HG02943 (cell line): ENCODE results near the gene DNASE1.

Experiments used
- ATAC-seq: cut with Tn5 transposase; IDR thresholded peaks from one replicate; pipeline ENCODE4 v1.9.1; 2021; ENCODE audit warnings: mild to moderate bottlenecking, low read depth, moderate library complexity; ENCODE audit not compliant: unreplicated experiment

Gene DNASE1

DNA sequence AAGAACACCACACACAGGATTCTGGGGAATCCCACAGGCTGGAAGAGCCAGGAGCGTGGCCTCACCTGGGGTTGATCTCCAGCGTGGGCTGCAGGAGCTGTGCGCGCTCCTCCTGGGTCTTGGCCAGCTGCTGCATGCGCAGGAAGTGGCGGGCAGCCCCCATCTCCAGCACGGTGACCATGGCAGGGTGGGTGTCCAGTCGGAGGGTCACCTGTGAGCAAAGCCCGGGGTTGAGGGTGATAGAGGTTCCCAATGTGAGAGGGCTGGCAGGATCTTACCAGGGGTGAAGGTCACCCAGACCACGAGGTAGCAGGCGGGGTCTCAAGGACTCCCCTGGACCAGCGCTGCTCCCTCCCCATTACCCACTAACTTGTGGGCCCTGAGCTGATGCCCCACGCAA, 7.4 kb downstream of the DNASE1 start:
- no peak for ATAC-seq

DNA sequence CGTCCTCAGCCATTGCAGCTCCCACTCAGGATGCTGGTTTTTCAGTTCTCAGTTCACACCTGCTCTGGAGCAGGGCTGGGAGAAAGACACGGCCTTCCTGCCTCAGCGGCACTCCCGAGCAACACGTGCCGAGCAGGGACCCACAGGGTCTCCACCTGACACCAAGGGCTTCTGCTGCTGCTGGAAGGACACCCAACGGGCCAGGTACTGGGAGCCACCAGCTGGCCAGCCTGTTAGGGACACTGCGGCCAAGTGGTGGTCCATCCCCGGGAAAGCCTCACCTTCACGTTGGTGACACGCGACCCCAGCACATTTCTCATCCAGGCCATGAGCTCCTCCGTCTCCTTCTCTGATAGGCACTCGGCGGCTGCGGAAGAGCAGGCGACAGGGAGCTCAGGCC, 8.1 kb downstream of the DNASE1 start:
- no peak for ATAC-seq

DNA sequence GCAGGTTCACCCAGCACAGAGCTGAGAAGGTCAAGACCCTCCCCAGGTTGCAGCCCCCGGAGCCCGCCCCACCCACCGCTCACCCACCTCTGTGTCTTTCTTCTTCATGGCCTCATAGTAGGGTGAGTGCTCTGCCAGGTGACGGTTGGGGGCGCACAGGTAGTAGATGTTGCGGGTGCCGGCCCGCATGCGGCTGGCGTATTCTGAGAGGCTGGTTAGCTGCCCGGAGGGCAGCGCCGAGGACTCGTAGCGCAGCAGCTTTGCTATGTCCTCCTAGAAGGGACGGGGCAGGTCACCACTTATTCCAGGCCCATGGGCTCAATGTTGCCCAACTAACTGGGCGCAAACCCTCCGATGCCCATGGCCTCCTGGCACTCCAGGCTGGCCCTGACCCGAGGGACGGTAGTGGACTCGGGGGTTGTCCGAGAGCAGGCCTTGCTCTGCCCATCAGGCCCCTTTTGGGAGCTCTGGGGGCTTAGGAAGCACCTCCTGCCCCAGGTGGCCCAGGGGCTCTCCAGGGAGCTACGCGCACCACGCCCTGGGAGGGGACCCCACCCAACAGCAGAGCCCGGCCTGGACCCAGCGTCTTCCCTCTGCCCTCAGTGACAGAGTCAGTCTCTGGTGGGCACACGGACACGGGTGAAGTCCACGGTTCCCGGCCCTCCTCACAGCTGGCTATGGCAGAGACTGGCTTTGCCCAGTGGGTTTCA, 9.9 kb downstream of the DNASE1 start:
- no peak for ATAC-seq

DNA sequence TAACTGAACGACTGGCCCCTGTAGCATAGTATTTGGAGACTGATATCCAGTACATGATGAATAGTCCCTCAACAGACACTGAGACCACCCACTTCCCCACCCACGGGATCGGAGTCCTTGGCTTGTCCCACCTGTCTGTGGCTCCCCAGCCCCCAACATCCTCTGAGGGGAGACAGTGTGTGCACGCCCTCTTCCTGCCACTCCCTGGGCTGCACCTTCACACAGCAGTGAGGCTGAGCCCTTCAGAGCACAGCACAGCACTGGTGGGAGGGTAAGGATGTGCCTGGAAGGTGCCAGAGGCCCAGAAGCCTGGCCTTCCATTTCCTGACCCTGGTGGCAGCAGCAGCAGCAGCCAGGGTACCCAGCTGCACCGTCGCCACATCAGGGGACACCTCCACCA, 11.0 kb downstream of the DNASE1 start:
- no peak for ATAC-seq

DNA sequence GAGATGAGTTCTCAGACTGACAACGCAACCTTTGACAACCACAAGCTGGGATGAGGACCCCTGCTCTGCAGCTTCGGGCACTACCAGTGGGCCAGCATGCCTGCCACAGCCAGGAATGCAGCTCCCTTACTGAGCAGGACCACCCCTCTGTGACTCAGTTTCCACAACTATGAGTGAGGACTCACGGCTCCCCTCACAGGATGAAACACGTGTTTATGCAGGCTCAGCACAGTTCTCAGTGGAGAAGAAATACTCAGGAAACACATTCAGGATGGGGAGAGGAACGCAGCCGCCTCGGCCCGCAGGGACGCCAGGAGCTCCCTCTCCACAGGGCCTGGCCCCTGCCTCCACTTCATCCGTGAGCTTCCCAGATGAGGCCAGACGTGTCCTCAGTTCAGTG, 14.1 kb downstream of the DNASE1 start:
- ATAC-seq = no peak

DNA sequence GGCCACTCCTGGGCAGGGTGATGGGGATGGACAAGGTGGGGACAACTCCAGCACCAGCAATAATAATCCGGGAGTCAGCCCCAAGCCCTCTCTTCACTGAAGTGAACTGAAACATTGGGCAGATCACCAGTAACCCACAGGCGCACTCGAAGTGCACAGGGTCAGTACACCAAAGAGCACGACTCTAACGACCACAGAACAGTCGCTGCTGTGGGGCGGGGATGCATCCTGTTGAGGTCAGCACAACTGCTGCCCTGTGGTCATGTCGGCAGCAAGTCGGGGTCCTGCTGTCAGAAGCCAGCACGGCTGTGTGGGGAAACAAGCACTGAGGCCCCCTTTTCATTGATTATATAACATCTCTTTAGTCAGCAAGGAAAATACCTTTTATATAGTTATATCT, 14.6 kb downstream of the DNASE1 start:
- no peak for ATAC-seq

DNA sequence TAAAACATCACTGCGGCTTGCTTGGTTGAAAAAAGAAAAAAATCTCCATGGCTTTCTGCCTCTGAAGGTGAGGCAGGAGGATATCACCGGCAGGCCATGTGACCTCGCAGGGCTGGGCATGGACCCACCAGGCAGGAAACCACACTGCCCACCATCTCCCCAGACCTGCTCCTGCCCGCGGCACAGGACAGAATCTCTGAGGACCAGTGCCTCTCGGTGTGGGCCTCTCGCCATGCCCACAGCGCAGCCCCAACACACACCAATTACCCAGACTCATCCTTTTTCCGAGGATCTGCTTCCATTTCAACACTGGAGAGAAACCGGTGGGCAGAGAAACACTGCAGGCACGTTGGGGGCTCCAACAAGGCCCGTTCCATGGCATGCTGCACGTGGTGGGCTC, 16.2 kb downstream of the DNASE1 start:
- ATAC-seq = no peak

DNA sequence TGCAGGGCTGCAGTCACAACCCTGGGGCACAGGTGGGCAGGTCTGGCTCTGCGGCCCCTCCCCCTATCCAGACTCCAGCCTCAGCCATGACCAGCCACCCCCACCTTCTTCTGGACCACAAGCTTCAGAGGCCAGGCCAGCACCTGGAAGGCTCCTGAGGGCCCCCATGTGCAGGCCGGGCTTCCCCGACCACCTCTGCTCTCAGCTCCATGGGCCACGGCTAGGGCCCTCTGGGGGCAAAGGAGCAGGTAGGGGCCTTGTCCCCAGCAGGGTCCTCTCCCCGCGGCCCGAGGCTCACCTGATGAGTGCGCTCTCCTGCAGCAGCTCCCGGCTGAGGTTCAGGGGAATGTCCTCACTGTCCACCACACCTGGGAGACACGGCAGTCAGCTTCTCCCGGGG, 16.9 kb downstream of the DNASE1 start:
- ATAC-seq = no peak

DNA sequence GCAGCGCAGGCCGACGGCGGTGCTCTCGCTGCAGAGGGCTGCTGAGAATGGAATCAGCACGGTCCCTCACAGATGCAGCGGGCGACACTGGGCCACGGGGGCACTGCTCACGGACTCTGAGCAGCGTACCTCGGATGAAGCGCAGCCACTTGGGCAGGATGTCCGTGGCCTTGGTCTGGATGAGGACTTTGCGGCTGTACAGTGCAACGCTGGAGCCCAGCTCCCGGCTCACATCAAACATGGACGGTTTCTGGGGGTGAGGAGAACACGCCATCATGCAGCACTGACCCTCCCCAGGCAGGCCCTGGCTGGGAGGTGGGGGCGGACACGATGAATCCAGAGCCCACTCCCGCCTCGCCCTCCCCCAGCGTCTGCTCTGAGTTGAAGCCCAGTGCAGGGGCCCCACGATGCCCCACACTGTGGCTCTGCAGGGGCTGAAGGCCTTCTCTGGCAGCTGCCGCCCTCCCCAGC, 18.1 kb downstream of the DNASE1 start:
- ATAC-seq = no peak

DNA sequence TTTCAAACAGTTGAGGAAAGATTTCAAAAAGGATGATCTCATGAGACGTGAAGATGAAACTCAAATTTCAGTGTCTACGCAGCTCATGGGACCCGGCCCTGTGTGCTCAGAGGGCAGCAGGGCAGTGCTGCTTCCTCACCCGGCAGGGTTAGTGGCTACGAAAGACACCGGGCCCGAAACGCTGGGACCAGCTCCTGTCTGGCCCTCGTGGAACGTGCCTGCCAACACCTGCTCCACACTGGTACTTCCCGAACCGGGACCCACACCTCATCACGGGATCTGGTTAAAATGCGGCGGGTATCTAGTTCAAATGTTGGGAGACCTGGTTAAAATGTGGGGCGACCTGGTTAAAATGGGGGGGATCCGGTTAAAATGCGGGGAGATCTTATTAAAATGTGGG, 18.7 kb downstream of the DNASE1 start:
- ATAC-seq = no peak

DNA sequence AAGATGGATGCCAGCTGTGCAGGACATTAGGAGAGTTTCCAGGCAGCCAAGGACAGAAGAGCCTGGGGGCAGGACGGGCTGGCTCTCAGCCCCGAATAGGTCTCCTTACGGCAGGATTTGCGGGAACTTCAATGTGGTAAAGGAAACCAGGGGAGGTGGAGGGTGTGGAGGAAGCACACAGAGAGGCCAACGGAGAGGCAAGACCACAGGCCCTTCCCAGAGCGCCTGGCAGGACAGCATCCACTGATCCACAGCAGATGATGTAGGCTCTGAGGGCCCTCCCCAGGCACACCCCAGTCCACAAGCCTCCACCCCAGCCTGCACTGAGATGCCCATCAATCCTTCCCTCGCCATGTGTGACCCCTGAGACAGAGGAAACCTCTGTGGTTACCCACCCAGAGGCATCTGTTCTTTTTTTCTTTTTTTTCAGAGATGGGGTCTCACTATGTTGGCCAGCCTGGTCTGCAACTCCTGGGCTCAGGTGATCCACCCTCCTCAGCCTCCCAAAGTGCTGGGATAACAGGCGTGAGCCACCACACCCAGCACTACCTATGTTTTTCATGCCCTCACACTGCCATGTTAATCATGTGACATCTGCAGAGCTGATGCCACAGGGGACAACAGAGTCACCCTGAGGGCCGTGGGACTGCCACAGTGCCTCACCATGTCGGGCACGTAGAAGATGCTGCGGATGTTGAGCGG, 19.3 kb downstream of the DNASE1 start:
- ATAC-seq = no peak

DNA sequence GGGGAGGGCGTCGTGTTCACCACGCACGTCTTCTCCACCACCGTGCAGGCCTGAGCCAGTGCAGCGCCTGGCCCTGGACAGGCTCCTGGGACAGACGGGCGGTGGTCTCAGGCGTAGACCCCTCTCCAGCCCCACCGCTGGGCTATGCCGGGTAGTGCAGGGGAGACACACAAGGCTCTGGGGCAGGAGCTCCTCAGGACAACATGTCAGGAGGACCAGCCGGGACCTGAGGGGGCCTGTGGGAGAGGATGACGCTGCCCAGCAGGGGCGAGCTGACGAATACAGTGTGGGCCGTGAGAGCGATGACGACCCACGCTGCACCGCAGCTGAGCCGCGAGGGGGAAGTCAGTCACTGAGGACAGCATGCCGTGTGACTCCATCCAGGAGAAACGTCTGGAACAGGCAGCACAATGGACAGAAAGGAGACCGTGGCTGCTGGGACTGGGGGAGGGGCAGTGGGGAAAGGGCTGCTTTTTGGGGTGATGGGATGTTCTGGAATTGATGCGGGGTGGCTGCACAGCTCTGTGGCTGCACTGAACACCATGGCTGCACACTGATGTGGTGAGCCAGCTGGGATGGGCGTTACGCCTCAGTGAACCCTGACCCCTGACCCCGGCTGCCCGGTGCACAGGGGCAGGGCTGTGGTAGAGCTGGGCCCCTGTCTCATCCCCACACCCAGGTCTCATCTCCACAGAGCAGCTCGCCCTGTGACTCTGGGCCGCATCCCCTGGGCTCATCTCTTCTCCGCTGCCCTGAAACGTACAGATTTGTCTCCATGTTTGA, 20.2 kb downstream of the DNASE1 start:
- ATAC-seq = no peak

DNA sequence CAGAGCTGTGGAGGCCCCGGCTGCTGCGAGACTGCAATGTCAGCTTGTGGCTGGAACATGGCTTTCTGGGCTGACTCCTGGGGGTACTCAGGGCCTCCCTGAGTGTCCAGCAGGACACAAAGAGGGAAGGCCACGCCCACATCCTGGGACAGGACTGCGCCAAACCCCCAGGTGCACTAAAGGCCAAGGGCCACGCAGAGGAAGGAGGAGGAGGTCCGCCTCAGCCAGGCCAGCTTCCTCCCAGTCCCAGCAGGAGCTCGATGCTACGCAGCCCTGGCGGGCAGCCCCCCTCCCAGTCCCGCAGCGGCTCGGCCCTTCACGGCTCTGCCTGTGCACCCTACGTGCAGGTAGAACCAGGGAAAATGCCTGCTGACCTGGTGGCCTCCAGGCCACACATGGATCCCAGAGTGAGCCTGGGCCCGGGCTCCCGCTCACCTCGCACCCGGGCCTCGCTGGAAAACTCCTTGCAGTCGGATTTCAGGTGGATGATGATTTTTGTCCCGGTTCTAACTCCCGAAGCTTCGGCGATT, 21.2 kb downstream of the DNASE1 start:
- ATAC-seq = no peak

DNA sequence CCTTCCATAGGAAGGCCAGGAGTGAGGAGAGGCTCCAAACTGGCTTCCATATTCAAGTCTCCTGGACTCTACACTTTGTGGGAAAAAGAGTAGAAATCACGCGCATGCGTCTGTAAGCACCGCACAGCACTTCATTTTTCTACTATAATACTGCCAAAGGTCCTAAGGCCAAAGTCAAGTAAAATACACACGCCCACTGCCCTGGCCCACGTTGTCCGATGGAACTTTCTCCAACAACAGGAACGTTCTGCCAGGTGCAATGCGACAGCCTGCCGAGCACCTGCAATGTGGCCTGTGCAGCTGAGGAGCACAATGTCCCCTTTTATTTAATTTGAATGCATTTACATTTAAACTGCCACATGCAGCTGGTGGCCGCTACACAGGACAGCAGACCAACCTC, 23.5 kb downstream of the DNASE1 start:
- ATAC-seq = no peak

DNA sequence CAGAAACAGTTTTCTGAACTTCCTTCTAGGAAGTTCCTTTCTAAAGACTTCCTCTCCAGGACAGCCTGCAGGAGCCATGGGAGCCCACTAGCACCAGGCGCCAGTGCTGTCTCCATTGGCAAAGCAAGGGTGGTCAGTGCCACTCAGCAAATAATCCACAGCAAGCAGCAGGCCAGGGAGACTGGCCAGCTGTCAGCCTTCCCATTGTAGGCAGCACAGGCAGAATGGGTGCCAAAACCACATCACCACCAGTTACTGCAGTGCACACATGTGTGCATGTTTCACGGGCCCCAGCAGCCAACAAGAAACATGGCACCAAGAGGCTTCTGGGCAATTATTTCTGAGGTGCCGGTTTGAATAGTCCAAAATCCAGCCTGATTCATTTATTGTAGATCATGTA, 26.7 kb downstream of the DNASE1 start:
- ATAC-seq = no peak

DNA sequence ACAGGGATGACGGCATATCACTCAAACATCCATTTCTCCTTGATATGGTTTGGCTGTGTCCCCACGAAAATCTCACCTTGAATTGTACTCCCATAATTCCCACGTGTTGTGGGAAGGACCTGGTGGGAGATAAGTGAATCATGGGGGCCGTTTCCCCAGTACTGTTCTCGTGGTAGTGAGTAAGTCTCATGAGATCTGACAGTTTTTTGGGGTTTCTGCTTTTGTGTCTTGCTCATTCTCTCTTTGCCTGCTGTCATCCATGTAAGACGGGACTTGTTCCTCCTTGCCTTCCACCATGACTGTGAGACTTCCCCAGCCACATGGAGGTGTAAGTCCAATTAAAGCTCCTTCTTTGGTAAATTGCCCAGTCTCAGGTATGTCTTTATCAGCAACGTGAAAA, 32.5 kb downstream of the DNASE1 start:
- ATAC-seq = no peak

DNA sequence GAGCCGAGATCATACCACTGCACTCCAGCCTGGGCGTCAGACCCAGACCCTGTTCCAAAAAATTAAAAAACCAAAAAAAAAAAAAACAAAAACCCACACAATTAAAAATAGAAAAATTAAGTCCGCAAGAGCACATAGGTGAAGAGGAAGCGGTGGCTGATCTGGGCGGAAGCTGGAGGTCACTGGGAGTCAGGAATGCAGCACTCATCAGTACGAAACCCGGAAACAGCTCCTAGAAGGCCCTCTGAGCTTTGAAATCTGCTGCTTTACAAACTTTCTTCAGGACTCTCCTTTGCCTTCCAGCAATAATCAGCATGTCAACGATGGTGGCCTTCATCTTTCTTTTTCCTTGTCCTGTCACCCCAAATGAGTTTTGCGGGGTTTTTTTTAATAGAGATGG, 33.3 kb downstream of the DNASE1 start:
- no peak for ATAC-seq

DNA sequence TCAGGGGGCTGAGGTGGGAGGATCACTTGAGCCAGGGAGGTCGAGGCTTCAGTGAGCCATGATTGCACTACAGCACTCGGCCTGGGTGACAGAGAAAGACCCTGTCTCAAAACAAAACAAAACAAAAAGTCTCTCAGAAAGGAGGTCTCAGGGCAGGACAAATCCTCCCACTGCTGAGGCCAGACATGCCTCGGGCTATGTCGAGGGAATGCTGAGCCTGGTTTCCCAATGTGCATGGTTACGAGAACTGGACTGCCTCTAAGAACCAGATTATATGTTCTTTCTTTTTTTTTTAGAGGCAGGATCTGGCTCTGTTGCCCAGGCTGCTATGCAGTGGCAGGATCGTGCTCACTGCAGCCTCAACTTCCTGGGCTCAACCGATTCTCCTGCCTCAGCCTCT, 35.2 kb downstream of the DNASE1 start:
- ATAC-seq = no peak

DNA sequence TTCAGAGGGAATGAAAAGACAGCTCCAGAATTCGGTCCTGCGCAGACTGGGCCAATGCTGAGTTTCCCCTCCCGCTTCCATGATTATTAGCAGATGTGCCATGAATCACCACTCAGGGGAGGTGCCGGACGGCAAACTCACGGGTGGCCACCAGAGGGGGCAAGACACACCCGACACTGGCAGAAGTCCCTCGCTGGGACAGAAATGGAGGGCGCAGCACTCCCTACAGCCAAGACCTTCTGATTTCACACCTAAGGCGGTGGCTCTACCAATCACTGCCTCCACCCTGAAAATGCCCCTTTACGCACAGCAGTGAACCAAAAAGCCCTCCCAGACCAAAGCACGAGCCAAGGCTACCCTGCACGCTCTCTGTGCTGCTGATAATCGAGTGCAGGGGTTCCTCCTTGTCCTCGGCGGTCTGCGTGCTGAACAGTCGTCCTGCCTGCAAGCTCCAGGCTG, 36.0 kb downstream of the DNASE1 start:
- no peak for ATAC-seq

DNA sequence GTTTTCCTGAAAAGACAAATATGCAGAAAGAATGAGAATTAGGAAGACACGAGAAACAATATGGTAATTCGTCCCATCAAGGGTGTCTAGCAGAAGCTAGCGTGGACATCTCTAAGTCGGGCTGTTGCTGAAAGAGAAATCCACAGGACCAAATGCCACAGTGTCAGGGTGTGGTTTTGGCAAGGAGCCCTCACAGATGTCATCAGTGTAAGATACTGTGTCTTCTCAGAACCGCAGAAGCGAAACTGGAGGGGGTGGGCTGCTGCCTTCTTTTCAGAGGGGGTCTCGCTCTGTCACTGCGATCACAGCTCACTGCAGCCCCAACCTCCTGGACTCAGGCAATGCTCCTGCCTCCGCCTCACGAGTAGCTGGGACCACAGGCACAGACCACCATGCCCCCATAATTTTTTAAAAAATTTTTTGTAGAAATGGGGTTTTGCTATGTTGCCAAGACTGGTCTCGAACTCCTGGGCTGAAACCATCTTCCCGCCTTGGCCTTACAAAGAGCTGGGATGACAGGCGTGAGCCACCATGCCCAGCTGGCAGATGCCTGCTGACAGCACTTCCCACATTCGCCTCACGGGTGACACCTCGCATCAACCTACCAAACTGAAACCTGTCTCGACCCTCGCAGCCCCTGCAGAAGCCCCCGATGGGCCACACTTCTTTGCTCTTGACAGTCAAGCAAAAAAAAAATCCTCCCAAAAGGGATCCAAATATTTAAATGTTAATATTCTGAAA, 36.7 kb downstream of the DNASE1 start:
- no peak for ATAC-seq

DNA sequence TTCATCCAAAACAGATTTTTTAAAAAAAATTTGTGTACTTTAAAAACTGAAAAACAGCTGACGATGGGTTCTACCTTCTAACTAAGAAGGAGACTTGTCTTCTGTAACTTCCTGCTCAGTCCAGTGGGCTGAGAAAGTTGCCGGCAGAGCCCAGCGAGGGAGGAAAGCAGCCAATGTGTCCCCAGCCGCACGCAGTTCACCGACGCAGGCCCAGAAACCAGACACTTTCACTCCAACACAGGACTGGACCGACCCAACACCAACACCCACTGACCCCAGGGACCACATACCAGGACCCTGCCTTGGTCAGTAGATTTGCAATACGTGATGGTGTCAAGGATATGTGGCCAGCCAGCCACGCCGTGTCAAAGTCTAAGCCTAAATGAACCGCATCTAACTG, 37.3 kb downstream of the DNASE1 start:
- ATAC-seq = no peak
